Transverse colon (tissue), 4 donors: ENCODE measurements around the gene SPEG. TPM values are rescaled to one million over a fixed set of nuclear protein-coding genes. Genes with fewer than 3 reads are reported as not detected.

Source experiments
- DNase-seq: peaks from one replicate; pipeline ENCODE4 v3.0.0-alpha.2; 2019
- H3K27ac ChIP-seq, 4 donors: fragments of 200-600 bp; sonication (generic); 2 replicates each; pipeline ENCODE4 v1.5.1; 2016 to 2018; ENCODE audit warnings: inconsistent platforms in 4 of 4
- H3K27me3 ChIP-seq: fragments of 200-600 bp; sonication (generic); 2 replicates; pipeline ENCODE4 v1.5.1; 2017; ENCODE audit warnings: inconsistent platforms
- H3K36me3 ChIP-seq, 4 donors: fragments of 200-600 bp; sonication (generic); 2 replicates each; pipeline ENCODE4 v1.5.1; 2017 to 2019; ENCODE audit warnings: inconsistent platforms in 4 of 4
- H3K4me1 ChIP-seq, 4 donors: fragments of 200-600 bp; sonication (generic); 2 replicates each; pipeline ENCODE4 v1.5.1; 2017 to 2020; ENCODE audit warnings: inconsistent platforms in 4 of 4
- H3K4me3 ChIP-seq, 4 donors: fragments of 200-600 bp; sonication (generic); 1 replicate in 1 of 4; 2 replicates in 3 of 4; pipeline versions ENCODE4 v1.5.1 to v1.6.1; 2017 to 2019; ENCODE audit warnings: inconsistent platforms in 4 of 4
- H3K9me3 ChIP-seq, 2 donors: fragments of 200-600 bp; sonication (generic); 2 replicates each; pipeline ENCODE4 v1.5.1; 2017 to 2019; ENCODE audit warnings: inconsistent platforms in 2 of 2
- EP300 ChIP-seq: sonication (generic); formaldehyde crosslinking; IDR thresholded peaks from one replicate; pipeline ENCODE4 v1.6.1; 2017; ENCODE audit warnings: antibody characterized with exemption, low read depth
- POLR2A ChIP-seq: fragments of 450-650 bp; IDR thresholded peaks from one replicate; pipeline ENCODE4 v1.6.1; 2016; ENCODE audit warnings: antibody characterized with exemption, mild to moderate bottlenecking, moderate library complexity
- POLR2AphosphoS5 ChIP-seq, 3 donors: sonication (generic); formaldehyde crosslinking; IDR thresholded peaks; one replicate each; pipeline ENCODE4 v1.6.1; 2016; ENCODE audit warnings: antibody characterized with exemption in 3 of 3
- WGBS, 2 donors: methylation state at CpG; one replicate each; pipeline ENCODE4 v1.1.5; 2018; ENCODE audit warnings: low coverage in 1 of 2; 5-methylcytosine and 5-hydroxymethylcytosine counted together
- in situ Hi-C, 4 donors: fragments of 200-750 bp; cut with MboI; loops; one replicate each; pipeline versions ENCODE4 v1.15.0 to v1.15.1; 2017; ENCODE audit warnings: low sequenced_read_pairs in 3 of 4, low pct_ligation_motif_present in 1 of 4, low pct_unique_long_range_greater_than_20kb in 1 of 4
- intact Hi-C: fragments of 100-400 bp; cut with DNase I; formaldehyde crosslinking; loops from one replicate; pipeline ENCODE4 v1.15.1; 2023; ENCODE audit warnings: low total_unique reads
- total RNA-seq, 4 donors: library from RNA; depleted of rRNA; stranded (reverse); fragments of >200 nt; gene quantifications; one replicate each; pipeline ENCODE4 v1.1.0, GENCODE V29; 2016
- TF ChIP-seq, protein P1 (sequence below), 5 experiments: fragments of 200-600 bp in 3 of 5; fragments of 450-650 bp in 2 of 5; sonication (generic) in 3 of 5; IDR thresholded peaks; 1 replicate in 2 of 5; 2 replicates in 3 of 5; pipeline ENCODE4 v1.5.1; 2016 to 2017; ENCODE audit warnings: antibody characterized with exemption in 5 of 5, inconsistent platforms in 3 of 5, mild to moderate bottlenecking in 2 of 5, moderate library complexity in 1 of 5

SPEG gene
- total RNA-seq, 4 donors from 2014 or later, result 26.5 to 95.8 (median 48.5) TPM

DNA sequence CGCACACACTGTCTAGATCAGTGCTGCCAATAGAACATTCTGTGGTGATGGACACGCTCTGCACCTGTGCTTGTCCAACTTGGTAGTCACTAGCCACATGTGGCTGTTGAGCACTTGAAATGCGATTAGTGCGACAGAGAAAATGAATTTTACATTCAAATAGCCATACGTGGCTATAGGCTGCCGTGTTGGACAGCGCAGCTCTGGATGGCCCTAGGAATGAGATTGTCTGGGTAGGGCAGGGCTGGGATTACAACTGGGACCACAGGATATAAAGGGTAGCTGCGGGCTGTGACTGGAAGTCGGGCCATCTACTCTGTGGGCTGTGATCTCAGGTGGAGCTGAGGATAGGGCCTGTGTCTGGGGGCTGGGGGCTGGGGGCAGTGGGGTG is 84.9 kb downstream of the SPEG start:
- in situ Hi-C loops (no loop called here), intact Hi-C loops (no loop called here)
- no peak for DNase-seq
- WGBS, 2 donors, result 89 to 90% methylated on average over 4 to 9 of the region's 9 CpGs
- peaks cover 78% of the 10 kb centered on the region for H3K27me3 ChIP-seq
- no peak overlapping the region for H3K4me3 ChIP-seq
- no peaks in the 10 kb centered on the region for H3K9me3 ChIP-seq
- TF ChIP-seq POLR2AphosphoS5 (IDR thresholded peaks at IDR 0.05), result no peak
- no peak for TF ChIP-seq POLR2A
- TF ChIP-seq EP300, result no peak
- TF ChIP-seq, protein P1, sequence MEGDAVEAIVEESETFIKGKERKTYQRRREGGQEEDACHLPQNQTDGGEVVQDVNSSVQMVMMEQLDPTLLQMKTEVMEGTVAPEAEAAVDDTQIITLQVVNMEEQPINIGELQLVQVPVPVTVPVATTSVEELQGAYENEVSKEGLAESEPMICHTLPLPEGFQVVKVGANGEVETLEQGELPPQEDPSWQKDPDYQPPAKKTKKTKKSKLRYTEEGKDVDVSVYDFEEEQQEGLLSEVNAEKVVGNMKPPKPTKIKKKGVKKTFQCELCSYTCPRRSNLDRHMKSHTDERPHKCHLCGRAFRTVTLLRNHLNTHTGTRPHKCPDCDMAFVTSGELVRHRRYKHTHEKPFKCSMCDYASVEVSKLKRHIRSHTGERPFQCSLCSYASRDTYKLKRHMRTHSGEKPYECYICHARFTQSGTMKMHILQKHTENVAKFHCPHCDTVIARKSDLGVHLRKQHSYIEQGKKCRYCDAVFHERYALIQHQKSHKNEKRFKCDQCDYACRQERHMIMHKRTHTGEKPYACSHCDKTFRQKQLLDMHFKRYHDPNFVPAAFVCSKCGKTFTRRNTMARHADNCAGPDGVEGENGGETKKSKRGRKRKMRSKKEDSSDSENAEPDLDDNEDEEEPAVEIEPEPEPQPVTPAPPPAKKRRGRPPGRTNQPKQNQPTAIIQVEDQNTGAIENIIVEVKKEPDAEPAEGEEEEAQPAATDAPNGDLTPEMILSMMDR (IDR thresholded peaks at IDR 0.05), result no peak
- H3K36me3 ChIP-seq, result no peaks in the 10 kb centered on the region
- H3K4me1 ChIP-seq, result peaks cover 8 to 18% (median 11%) of the 10 kb centered on the region in 4 donors
- H3K27ac ChIP-seq, result no peak overlapping the region

DNA sequence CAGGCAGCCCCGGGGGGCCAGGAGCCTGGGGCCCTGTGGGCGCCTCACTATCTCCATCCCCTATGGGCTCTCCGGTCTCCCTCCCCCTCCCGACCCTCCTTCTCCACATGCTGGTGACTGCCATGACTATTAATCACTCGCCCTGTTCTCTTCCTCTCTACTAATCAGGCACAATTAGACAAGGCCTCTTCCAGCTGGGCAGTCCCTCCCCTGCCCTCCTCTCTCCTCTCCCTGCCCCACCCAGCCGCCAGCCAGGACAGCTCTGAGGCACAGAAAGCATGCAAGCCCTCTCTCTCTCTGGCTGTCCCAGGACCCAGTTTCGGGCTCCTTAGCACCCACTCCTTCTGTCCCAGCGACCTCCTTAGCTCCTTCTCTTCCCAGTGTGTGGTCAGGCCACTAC is 85.4 kb downstream of the SPEG start:
- Histone ChIP-seq H3K9me3 (no peaks in the 10 kb centered on the region), H3K36me3 (no peaks in the 10 kb centered on the region), H3K4me1 (peaks cover 8 to 18% (median 11%) of the 10 kb centered on the region in 4 donors), H3K27me3 (peaks cover 78% of the 10 kb centered on the region), H3K27ac (no peak overlapping the region), H3K4me3 (no peak overlapping the region)
- TF ChIP-seq EP300 (no peak), POLR2A (no peak), POLR2AphosphoS5 (IDR thresholded peaks at IDR 0.05) (no peak)
- TF ChIP-seq, protein P1 (IDR thresholded peaks at IDR 0.05), result no peak
- intact Hi-C loops (no loop called here), in situ Hi-C loops (loop anchor here in 3 of 4 donors (10.0 kb wide), 2 partner anchors 45 to 115 kb away; no protein-coding TSS in a partner anchor)
- WGBS, 2 donors, result 54 to 71% methylated on average over 2 to 8 of the region's 8 CpGs
- no peak for DNase-seq

GRCh38 chr2:219521066-219521880 is 86.6 kb downstream of the SPEG start:
- Histone ChIP-seq H3K36me3 (no peaks in the 10 kb centered on the region), H3K27ac (peak overlapping the region in 3 of 4 donors; percentile 70 to 81 (median 73)), H3K9me3 (no peaks in the 10 kb centered on the region), H3K4me1 (peaks cover 8 to 18% (median 11%) of the 10 kb centered on the region in 4 donors), H3K4me3 (no peak overlapping the region), H3K27me3 (peaks cover 78% of the 10 kb centered on the region)
- in situ Hi-C loops, result loop anchor here in 3 of 4 donors (10.0 kb wide), 2 partner anchors 46 to 116 kb away; no protein-coding TSS in a partner anchor
- intact Hi-C loops, result no loop called here
- peak; percentile 21 for DNase-seq
- no peak for TF ChIP-seq EP300
- TF ChIP-seq, protein P1 (IDR thresholded peaks at IDR 0.05), result peak; percentile 37 to 57 (median 48)
- WGBS, 2 donors, result 18 to 21% methylated on average over 5 to 12 of the region's 14 CpGs

GRCh38 chr2:219522111-219523030 is 87.7 kb downstream of the SPEG start:
- DNase-seq, result no peak
- Histone ChIP-seq H3K4me3 (peak overlapping the region in 2 of 4 donors; percentile 24 to 35), H3K27ac (peak overlapping the region; percentile 65 to 81 (median 72)), H3K27me3 (peaks cover 78% of the 10 kb centered on the region), H3K9me3 (no peaks in the 10 kb centered on the region), H3K36me3 (no peaks in the 10 kb centered on the region), H3K4me1 (peaks cover 8 to 18% (median 11%) of the 10 kb centered on the region in 4 donors)
- 0 to 5% methylated on average over 4 to 45 of the region's 70 CpGs for WGBS, 2 donors
- TF ChIP-seq EP300 (no peak), POLR2A (no peak), POLR2AphosphoS5 (IDR thresholded peaks at IDR 0.05) (no peak)
- TF ChIP-seq, protein P1 (IDR thresholded peaks at IDR 0.05), result no peak
- intact Hi-C loops (no loop called here), in situ Hi-C loops (loop anchor here in 3 of 4 donors (10.0 kb wide), 2 partner anchors 48 to 118 kb away; no protein-coding TSS in a partner anchor)
